Bronchial epithelial cell (primary cell): ENCODE data around the gene CAMSAP2. TPM values are rescaled to one million over a fixed set of nuclear protein-coding genes. Genes with fewer than 3 reads are reported as not detected.
"Not testable (repeated sequence)": the region's sequence is repeated elsewhere in the genome, so short reads cannot be mapped to it uniquely, and the experiment has no call there.

Experiments used
- DNase-seq: peaks from one replicate; pipeline ENCODE4 v3.0.0-alpha.2; 2010; ENCODE audit warnings: low read depth
- FAIRE-seq: peaks from 2 replicates; lab custom pipeline; 2011; peaks lifted over from hg19 to GRCh38; lab: Jason Lieb, UNC
- H3K27me3 ChIP-seq: 2 replicates; pipeline ENCODE4 v1.5.1; 2011; ENCODE audit warnings: low read length; ENCODE audit not compliant: control insufficient read depth, insufficient read depth
- H3K36me3 ChIP-seq: 2 replicates; pipeline ENCODE4 v1.5.1; 2011; ENCODE audit warnings: low read length; ENCODE audit not compliant: control insufficient read depth, insufficient read depth
- H3K4me3 ChIP-seq: 2 replicates; pipeline ENCODE4 v1.5.1; 2011; ENCODE audit warnings: mild to moderate bottlenecking, low read depth, low read length, control low read depth
- CTCF ChIP-seq: IDR thresholded peaks from 2 replicates; pipeline ENCODE4 v1.5.1; 2011; ENCODE audit warnings: mild to moderate bottlenecking, moderate library complexity, low read length, control low read depth, inconsistent platforms; ENCODE audit not compliant: insufficient read depth, severe bottlenecking
- total RNA-seq: library from RNA; depleted of rRNA; stranded (reverse); fragments of >200 nt; gene quantifications from 2 replicates; pipeline ENCODE4 v1.2.1, GENCODE V29; 2014

The CAMSAP2 gene
- total RNA-seq, 1 donor from 2014 or later = 75.0 TPM

- Histone ChIP-seq H3K4me3 (peak overlapping the region; percentile 96), H3K36me3 (no peaks in the 10 kb centered on the region), H3K27me3 (no peaks in the 10 kb centered on the region)
- DNase-seq (no peak), FAIRE-seq (no peak)
- TF ChIP-seq CTCF = no peak
Observed at GRCh38 chr1:200739702-200740570, 1.2 kb downstream of the CAMSAP2 start.

GRCh38 chr1:200740571-200741208, 2.0 kb downstream of the CAMSAP2 start:
- DNase-seq (no peak), FAIRE-seq (no peak)
- H3K4me3 ChIP-seq = peak overlapping the region; percentile 96
- no peaks in the 10 kb centered on the region for H3K36me3 ChIP-seq
- no peaks in the 10 kb centered on the region for H3K27me3 ChIP-seq
- no peak for TF ChIP-seq CTCF

GRCh38 chr1:200741551-200742207, 3.0 kb downstream of the CAMSAP2 start:
- Histone ChIP-seq H3K27me3 (no peaks in the 10 kb centered on the region), H3K36me3 (peaks cover 1% of the 10 kb centered on the region), H3K4me3 (peak overlapping the region; percentile 96)
- peak; percentile 25 for DNase-seq
- no peak for FAIRE-seq
- TF ChIP-seq CTCF = no peak

GRCh38 chr1:200744143-200744542, 5.5 kb downstream of the CAMSAP2 start:
- no peak for TF ChIP-seq CTCF
- no peak for DNase-seq
- no peak overlapping the region for H3K4me3 ChIP-seq
- no peak for FAIRE-seq
- H3K36me3 ChIP-seq = peaks cover 8% of the 10 kb centered on the region
- H3K27me3 ChIP-seq = no peaks in the 10 kb centered on the region

- H3K4me3 ChIP-seq = no peak overlapping the region
- FAIRE-seq (no peak), DNase-seq (no peak)
- no peaks in the 10 kb centered on the region for H3K27me3 ChIP-seq
- peaks cover 11% of the 10 kb centered on the region for H3K36me3 ChIP-seq
- no peak for TF ChIP-seq CTCF
Observed at GRCh38 chr1:200749090-200749489, 10.4 kb downstream of the CAMSAP2 start.

- H3K36me3 ChIP-seq = peaks cover 11% of the 10 kb centered on the region
- H3K4me3 ChIP-seq, H3K27me3 ChIP-seq, DNase-seq, FAIRE-seq: not testable (repeated sequence)
Observed at GRCh38 chr1:200750749-200751148, 12.1 kb downstream of the CAMSAP2 start.
